Parathyroid adenoma (tissue), 2 donors: ENCODE results near the gene CLEC20A.
"Not testable (repeated sequence)": the region's sequence is repeated elsewhere in the genome, so short reads cannot be mapped to it uniquely, and the experiment has no call there.

Experiments used
- H2AFZ ChIP-seq: fragments of 300-600 bp; sonication (generic); one replicate; pipeline ENCODE4 v1.7.0; 2017; ENCODE audit warnings: antibody characterized with exemption, mild to moderate bottlenecking
- H3K27ac ChIP-seq: fragments of 300-600 bp; sonication (generic); one replicate; pipeline ENCODE4 v1.7.0; 2017
- H3K27me3 ChIP-seq: fragments of 300-600 bp; sonication (generic); one replicate; pipeline ENCODE4 v1.7.0; 2017; ENCODE audit warnings: low read length; ENCODE audit not compliant: control insufficient read depth, insufficient read depth
- H3K36me3 ChIP-seq: fragments of 300-600 bp; sonication (generic); one replicate; pipeline ENCODE4 v1.7.0; 2017; ENCODE audit warnings: low read length; ENCODE audit not compliant: control insufficient read depth, insufficient read depth
- H3K4me1 ChIP-seq: fragments of 300-600 bp; sonication (generic); one replicate; pipeline ENCODE4 v1.7.0; 2017; ENCODE audit warnings: control low read depth
- H3K4me2 ChIP-seq: fragments of 300-600 bp; sonication (generic); one replicate; pipeline ENCODE4 v1.7.0; 2017; ENCODE audit warnings: low read length
- H3K4me3 ChIP-seq: fragments of 300-600 bp; sonication (generic); one replicate; pipeline ENCODE4 v1.7.0; 2017; ENCODE audit warnings: low read depth, low read length
- H3K79me2 ChIP-seq: fragments of 300-600 bp; sonication (generic); one replicate; pipeline ENCODE4 v1.7.0; 2017; ENCODE audit warnings: control low read depth
- H3K9ac ChIP-seq: fragments of 300-600 bp; sonication (generic); one replicate; pipeline ENCODE4 v1.7.0; 2017; ENCODE audit warnings: mild to moderate bottlenecking
- H3K9me3 ChIP-seq: fragments of 300-600 bp; sonication (generic); one replicate; pipeline ENCODE4 v1.7.0; 2017; ENCODE audit warnings: low read length; ENCODE audit not compliant: control insufficient read depth
- TF ChIP-seq, protein P1 (sequence below): fragments of 300-600 bp; sonication (generic); IDR thresholded peaks from one replicate; pipeline ENCODE4 v1.7.0; 2017; ENCODE audit warnings: antibody characterized with exemption, mild to moderate bottlenecking
- donor health status: primary hyperparathyroidism.

The CLEC20A gene

DNA sequence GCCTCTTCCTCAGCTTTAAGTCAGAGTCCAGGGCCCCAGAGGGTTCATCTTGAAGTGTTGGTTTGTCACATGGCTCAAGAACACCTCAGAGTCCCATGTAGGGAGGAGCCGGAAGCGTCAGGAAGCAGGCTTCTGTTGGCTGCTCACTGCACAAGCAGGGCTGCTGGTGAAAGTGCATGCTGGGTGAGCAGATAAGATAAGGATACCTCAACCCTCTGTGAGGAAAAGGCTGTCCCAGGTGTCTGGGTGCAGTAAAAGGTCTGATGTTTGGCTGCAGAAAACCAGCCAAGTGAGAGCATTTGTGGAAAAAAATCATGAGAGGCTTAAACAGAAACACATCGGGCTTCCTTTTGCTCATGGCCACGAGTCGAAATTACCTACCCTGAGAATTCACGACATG is 9.9 kb upstream of the CLEC20A start:
- H3K4me3 ChIP-seq, result no peak overlapping the region
- no peak overlapping the region for H3K4me2 ChIP-seq
- H3K9me3 ChIP-seq, result no peaks in the 10 kb centered on the region
- TF ChIP-seq, protein P1, sequence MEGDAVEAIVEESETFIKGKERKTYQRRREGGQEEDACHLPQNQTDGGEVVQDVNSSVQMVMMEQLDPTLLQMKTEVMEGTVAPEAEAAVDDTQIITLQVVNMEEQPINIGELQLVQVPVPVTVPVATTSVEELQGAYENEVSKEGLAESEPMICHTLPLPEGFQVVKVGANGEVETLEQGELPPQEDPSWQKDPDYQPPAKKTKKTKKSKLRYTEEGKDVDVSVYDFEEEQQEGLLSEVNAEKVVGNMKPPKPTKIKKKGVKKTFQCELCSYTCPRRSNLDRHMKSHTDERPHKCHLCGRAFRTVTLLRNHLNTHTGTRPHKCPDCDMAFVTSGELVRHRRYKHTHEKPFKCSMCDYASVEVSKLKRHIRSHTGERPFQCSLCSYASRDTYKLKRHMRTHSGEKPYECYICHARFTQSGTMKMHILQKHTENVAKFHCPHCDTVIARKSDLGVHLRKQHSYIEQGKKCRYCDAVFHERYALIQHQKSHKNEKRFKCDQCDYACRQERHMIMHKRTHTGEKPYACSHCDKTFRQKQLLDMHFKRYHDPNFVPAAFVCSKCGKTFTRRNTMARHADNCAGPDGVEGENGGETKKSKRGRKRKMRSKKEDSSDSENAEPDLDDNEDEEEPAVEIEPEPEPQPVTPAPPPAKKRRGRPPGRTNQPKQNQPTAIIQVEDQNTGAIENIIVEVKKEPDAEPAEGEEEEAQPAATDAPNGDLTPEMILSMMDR, result no peak
- no peaks in the 10 kb centered on the region for H3K27me3 ChIP-seq
- H2AFZ ChIP-seq, result no peak overlapping the region
- H3K27ac ChIP-seq, result no peak overlapping the region
- H3K4me1 ChIP-seq, result no peaks in the 10 kb centered on the region
- no peaks in the 10 kb centered on the region for H3K36me3 ChIP-seq
- no peaks in the 10 kb centered on the region for H3K79me2 ChIP-seq
- H3K9ac ChIP-seq, result no peak overlapping the region

DNA sequence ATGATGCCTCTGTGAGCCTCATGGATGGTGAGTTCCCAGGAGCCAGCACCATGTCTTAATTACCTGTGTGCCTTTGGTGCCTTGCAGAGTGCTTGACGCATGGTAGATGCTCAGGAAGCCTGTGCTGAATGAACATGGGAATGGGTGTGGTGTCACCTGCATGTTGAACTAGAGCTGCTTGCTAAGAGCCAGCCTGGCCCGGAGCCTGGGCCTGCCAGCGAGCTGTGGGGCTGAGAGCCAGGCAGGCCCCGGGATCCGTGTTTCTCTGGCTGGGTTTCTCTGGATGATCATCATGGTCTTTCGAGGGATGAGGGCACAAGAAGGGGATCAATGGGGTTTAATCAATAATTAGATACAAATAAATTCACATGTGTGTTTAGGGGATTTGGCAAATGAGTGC is 9.4 kb upstream of the CLEC20A start:
- Histone ChIP-seq H3K4me3 (no peak overlapping the region), H3K4me1 (no peaks in the 10 kb centered on the region), H3K9me3 (no peaks in the 10 kb centered on the region), H2AFZ (no peak overlapping the region), H3K4me2 (no peak overlapping the region), H3K9ac (no peak overlapping the region), H3K27me3 (no peaks in the 10 kb centered on the region), H3K79me2 (no peaks in the 10 kb centered on the region), H3K36me3 (no peaks in the 10 kb centered on the region), H3K27ac (no peak overlapping the region)
- TF ChIP-seq, protein P1, result no peak

DNA sequence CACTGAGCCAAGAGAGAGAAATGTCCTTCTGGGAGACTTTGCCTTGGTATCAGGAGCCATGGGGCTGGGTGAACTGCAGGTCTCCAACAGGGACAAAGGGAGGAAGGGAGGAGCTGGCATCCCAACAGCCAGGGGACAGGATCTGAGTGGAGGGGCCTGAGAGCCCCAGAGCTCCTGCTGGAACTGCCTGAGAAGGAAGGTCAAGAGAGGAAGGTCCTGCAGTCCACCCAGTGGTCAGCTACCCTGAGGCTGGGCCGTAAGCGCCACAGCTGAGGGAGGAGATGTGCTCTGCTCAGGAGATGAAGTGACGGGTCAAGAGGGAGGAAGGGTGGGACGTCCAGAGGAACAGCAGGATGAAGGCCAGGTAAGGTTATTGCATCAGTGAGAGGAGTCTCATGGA is 7.5 kb upstream of the CLEC20A start:
- TF ChIP-seq, protein P1, result no peak
- H3K9me3 ChIP-seq, result no peaks in the 10 kb centered on the region
- no peaks in the 10 kb centered on the region for H3K27me3 ChIP-seq
- no peak overlapping the region for H3K4me3 ChIP-seq
- no peak overlapping the region for H3K9ac ChIP-seq
- H3K4me1 ChIP-seq, result no peaks in the 10 kb centered on the region
- H3K36me3 ChIP-seq, result no peaks in the 10 kb centered on the region
- no peak overlapping the region for H2AFZ ChIP-seq
- no peak overlapping the region for H3K4me2 ChIP-seq
- no peak overlapping the region for H3K27ac ChIP-seq
- H3K79me2 ChIP-seq, result no peaks in the 10 kb centered on the region

DNA sequence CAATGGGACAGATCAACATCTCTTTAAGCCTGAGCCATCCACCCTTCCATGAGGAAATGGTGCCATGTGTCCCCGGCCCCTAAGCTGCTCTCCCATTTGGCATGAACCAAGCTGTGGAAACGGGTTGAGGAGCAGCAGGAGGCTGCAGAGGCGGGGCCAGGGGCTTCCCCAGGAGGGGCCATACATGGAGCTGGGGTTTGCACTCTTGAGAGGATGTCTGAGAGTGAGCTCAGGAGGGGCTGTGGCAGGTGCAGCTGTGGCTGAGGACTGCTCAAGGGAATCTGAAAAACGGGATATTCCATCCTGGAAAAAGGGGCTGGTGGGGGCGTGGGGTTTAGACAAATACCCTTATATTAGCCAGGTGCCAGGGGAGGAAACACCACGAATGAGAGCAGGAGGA is 7.1 kb upstream of the CLEC20A start:
- no peaks in the 10 kb centered on the region for H3K4me1 ChIP-seq
- no peaks in the 10 kb centered on the region for H3K9me3 ChIP-seq
- H3K9ac ChIP-seq, result no peak overlapping the region
- H3K4me2 ChIP-seq, result no peak overlapping the region
- no peak overlapping the region for H2AFZ ChIP-seq
- H3K36me3 ChIP-seq, result no peaks in the 10 kb centered on the region
- H3K27me3 ChIP-seq, result no peaks in the 10 kb centered on the region
- H3K4me3 ChIP-seq, result no peak overlapping the region
- no peak overlapping the region for H3K27ac ChIP-seq
- no peaks in the 10 kb centered on the region for H3K79me2 ChIP-seq
- TF ChIP-seq, protein P1, result no peak

DNA sequence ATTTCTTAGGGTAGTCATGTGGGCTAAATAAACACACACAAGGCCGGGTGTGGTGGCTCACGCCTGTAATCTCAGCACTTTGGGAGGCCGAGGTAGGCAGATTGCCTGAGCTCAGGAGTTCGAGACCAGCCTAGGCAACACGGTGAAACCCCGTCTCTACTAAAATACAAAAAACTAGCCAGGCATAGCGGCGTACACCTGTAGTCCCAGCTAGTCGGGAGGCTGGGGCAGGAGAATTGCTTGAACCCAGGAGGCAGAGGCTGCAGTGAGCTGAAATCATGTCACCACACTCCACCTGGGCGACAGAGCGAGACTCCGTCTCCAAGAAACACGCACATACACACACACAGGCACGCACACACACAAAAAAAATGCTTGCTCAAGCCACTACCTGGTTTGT is 6.6 kb upstream of the CLEC20A start:
- H3K4me1 ChIP-seq, H3K9ac ChIP-seq, H2AFZ ChIP-seq, H3K9me3 ChIP-seq, H3K79me2 ChIP-seq, H3K27me3 ChIP-seq, H3K27ac ChIP-seq, H3K4me2 ChIP-seq, H3K36me3 ChIP-seq, H3K4me3 ChIP-seq: not testable (repeated sequence)
